ENCODE results near the gene TAF4.

- TF ChIP-seq CTCF (IDR thresholded peaks at IDR 0.05) (no peak), POLR2A (IDR thresholded peaks at IDR 0.05) (no peak), POLR2AphosphoS5 (IDR thresholded peaks at IDR 0.05; ENCODE audit: insufficient read depth in 1 of 2, low read depth in 1 of 2) (no peak)
Observed at GRCh38 chr20:62044631-62045030, 21.1 kb downstream of the TAF4 start.

Measured in vagina (tissue), 2 donors.